HEK293 (cell line): Measurements from ENCODE around the gene UBE4B.

ENCODE experiments used
- CTCF ChIA-PET: fragments of 350-600 bp; formaldehyde crosslinking; extraction: SDS; loops from one replicate; lab custom pipeline; 2021; ENCODE audit warnings: antibody characterized with exemption; lab: Yijun Ruan, JAX
- POLR2A ChIA-PET: fragments of 300-600 bp; formaldehyde crosslinking; extraction: SDS; loops from one replicate; lab custom pipeline; 2020; ENCODE audit warnings: antibody characterized with exemption, inconsistent platforms; lab: Yijun Ruan, JAX
- H3K27ac ChIP-seq: fragments of 200-500 bp; sonication (Bioruptor generic); 2 replicates; pipeline ENCODE4 v1.5.1; 2014; ENCODE audit warnings: low read depth, low read length, control low read depth, inconsistent platforms; ENCODE audit errors: extremely low read depth
- H3K36me3 ChIP-seq, 2 experiments: fragments of 200-500 bp in 1 of 2; sonication (Bioruptor generic) in 1 of 2; 1 replicate in 1 of 2; 2 replicates in 1 of 2; pipeline ENCODE4 v1.5.1; 2014 to 2017; ENCODE audit warnings: inconsistent platforms in 2 of 2, low read length in 2 of 2; ENCODE audit not compliant: control insufficient read depth in 2 of 2, insufficient read depth in 1 of 2
- H3K4me1 ChIP-seq: fragments of 200-500 bp; sonication (Bioruptor generic); 2 replicates; pipeline ENCODE4 v1.5.1; 2014; ENCODE audit warnings: mild to moderate bottlenecking, low read length, inconsistent platforms; ENCODE audit not compliant: control insufficient read depth, insufficient read depth
- H3K4me3 ChIP-seq: 2 replicates; pipeline ENCODE4 v1.5.1; 2011; ENCODE audit warnings: low read depth, mild to moderate bottlenecking, control low read depth, low read length, moderate library complexity
- H3K9me3 ChIP-seq: fragments of 200-500 bp; sonication (Bioruptor generic); 2 replicates; pipeline ENCODE4 v1.5.1; 2014; ENCODE audit warnings: low read depth, low read length, inconsistent platforms; ENCODE audit not compliant: control insufficient read depth, insufficient read depth
- KLF1 ChIP-seq: fragments of 450-650 bp; formaldehyde crosslinking; IDR thresholded peaks from 2 replicates; pipeline ENCODE4 v1.5.1; 2016; ENCODE audit warnings: missing biosample characterization, missing genetic modification characterization
- KLF8 ChIP-seq: fragments of 450-650 bp; formaldehyde crosslinking; IDR thresholded peaks from 2 replicates; pipeline ENCODE4 v1.5.1; 2016; ENCODE audit warnings: missing biosample characterization, missing genetic modification characterization
- PRDM6 ChIP-seq: fragments of 450-650 bp; formaldehyde crosslinking; IDR thresholded peaks from 2 replicates; pipeline ENCODE4 v1.5.1; 2017; ENCODE audit warnings: missing biosample characterization, missing genetic modification characterization
- SP2 ChIP-seq: fragments of 450-650 bp; formaldehyde crosslinking; IDR thresholded peaks from 2 replicates; pipeline ENCODE4 v1.5.1; 2016; ENCODE audit warnings: missing biosample characterization, missing genetic modification characterization
- ZBTB17 ChIP-seq: fragments of 450-650 bp; formaldehyde crosslinking; IDR thresholded peaks from 2 replicates; pipeline ENCODE4 v1.5.1; 2016; ENCODE audit warnings: missing biosample characterization, missing genetic modification characterization
- ZBTB48 ChIP-seq: fragments of 450-650 bp; formaldehyde crosslinking; IDR thresholded peaks from 2 replicates; pipeline ENCODE4 v1.5.1; 2016; ENCODE audit warnings: missing biosample characterization, missing genetic modification characterization
- ZBTB8A ChIP-seq: fragments of 450-650 bp; formaldehyde crosslinking; IDR thresholded peaks from 2 replicates; pipeline ENCODE4 v1.5.1; 2016; ENCODE audit warnings: missing biosample characterization, missing genetic modification characterization
- ZNF174 ChIP-seq: fragments of 450-650 bp; formaldehyde crosslinking; IDR thresholded peaks from 2 replicates; pipeline ENCODE4 v1.5.0; 2017; ENCODE audit warnings: missing biosample characterization, mild to moderate bottlenecking, missing genetic modification characterization
- ZNF175 ChIP-seq: fragments of 450-650 bp; formaldehyde crosslinking; IDR thresholded peaks from 2 replicates; pipeline ENCODE4 v1.5.1; 2016; ENCODE audit warnings: missing biosample characterization, missing genetic modification characterization
- ZNF274 ChIP-seq, 2 experiments: fragments of 200-500 bp in 1 of 2; fragments of 450-650 bp in 1 of 2; sonication (Bioruptor generic) in 1 of 2; formaldehyde crosslinking in 1 of 2; IDR thresholded peaks; 2 replicates each; pipeline versions ENCODE4 v1.5.1 to v1.6.1; 2014 to 2016; ENCODE audit warnings: borderline replicate concordance in 1 of 2, inconsistent platforms in 1 of 2, low read length in 1 of 2, missing biosample characterization in 1 of 2, missing genetic modification characterization in 1 of 2
- ZNF324 ChIP-seq: fragments of 450-650 bp; formaldehyde crosslinking; IDR thresholded peaks from 2 replicates; pipeline ENCODE4 v1.5.1; 2016; ENCODE audit warnings: missing biosample characterization, missing genetic modification characterization
- ZNF366 ChIP-seq: fragments of 450-650 bp; formaldehyde crosslinking; conservative IDR thresholded peaks from 2 replicates; pipeline ENCODE4 v1.5.1; 2016; ENCODE audit warnings: missing biosample characterization, missing genetic modification characterization
- ZNF449 ChIP-seq: fragments of 450-650 bp; formaldehyde crosslinking; IDR thresholded peaks from 2 replicates; pipeline ENCODE4 v1.5.1; 2017; ENCODE audit warnings: missing biosample characterization, mild to moderate bottlenecking, missing genetic modification characterization, moderate library complexity
- ZNF521 ChIP-seq: fragments of 450-650 bp; formaldehyde crosslinking; IDR thresholded peaks from 2 replicates; pipeline ENCODE4 v1.5.1; 2017; ENCODE audit warnings: missing biosample characterization, mild to moderate bottlenecking, missing genetic modification characterization
- ZNF560 ChIP-seq: fragments of 450-650 bp; formaldehyde crosslinking; IDR thresholded peaks from 2 replicates; pipeline ENCODE4 v1.5.1; 2017; ENCODE audit warnings: missing biosample characterization, missing genetic modification characterization, borderline replicate concordance
- ZNF776 ChIP-seq: fragments of 450-650 bp; formaldehyde crosslinking; IDR thresholded peaks from 2 replicates; pipeline ENCODE4 v1.5.0; 2017; ENCODE audit warnings: missing biosample characterization, missing genetic modification characterization, borderline replicate concordance
- ZNF791 ChIP-seq: fragments of 450-650 bp; formaldehyde crosslinking; IDR thresholded peaks from 2 replicates; pipeline ENCODE4 v1.5.1; 2016; ENCODE audit warnings: missing biosample characterization, missing genetic modification characterization
- ZNF792 ChIP-seq: fragments of 450-650 bp; formaldehyde crosslinking; IDR thresholded peaks from 2 replicates; pipeline ENCODE4 v1.5.1; 2016; ENCODE audit warnings: missing biosample characterization, missing genetic modification characterization
- TF ChIP-seq, protein P1 (sequence below): fragments of 450-650 bp; formaldehyde crosslinking; IDR thresholded peaks from 2 replicates; pipeline ENCODE4 v1.5.1; 2016; ENCODE audit warnings: missing biosample characterization, missing genetic modification characterization, low read depth
- TF ChIP-seq, protein P2 (sequence below): fragments of 450-650 bp; formaldehyde crosslinking; IDR thresholded peaks from 2 replicates; pipeline ENCODE4 v1.5.1; 2016; ENCODE audit warnings: missing biosample characterization, missing genetic modification characterization
- TF ChIP-seq, protein P3 (sequence below): fragments of 450-650 bp; formaldehyde crosslinking; IDR thresholded peaks from 2 replicates; pipeline ENCODE4 v1.5.0; 2017; ENCODE audit warnings: missing biosample characterization, missing genetic modification characterization, borderline replicate concordance

Gene UBE4B

DNA sequence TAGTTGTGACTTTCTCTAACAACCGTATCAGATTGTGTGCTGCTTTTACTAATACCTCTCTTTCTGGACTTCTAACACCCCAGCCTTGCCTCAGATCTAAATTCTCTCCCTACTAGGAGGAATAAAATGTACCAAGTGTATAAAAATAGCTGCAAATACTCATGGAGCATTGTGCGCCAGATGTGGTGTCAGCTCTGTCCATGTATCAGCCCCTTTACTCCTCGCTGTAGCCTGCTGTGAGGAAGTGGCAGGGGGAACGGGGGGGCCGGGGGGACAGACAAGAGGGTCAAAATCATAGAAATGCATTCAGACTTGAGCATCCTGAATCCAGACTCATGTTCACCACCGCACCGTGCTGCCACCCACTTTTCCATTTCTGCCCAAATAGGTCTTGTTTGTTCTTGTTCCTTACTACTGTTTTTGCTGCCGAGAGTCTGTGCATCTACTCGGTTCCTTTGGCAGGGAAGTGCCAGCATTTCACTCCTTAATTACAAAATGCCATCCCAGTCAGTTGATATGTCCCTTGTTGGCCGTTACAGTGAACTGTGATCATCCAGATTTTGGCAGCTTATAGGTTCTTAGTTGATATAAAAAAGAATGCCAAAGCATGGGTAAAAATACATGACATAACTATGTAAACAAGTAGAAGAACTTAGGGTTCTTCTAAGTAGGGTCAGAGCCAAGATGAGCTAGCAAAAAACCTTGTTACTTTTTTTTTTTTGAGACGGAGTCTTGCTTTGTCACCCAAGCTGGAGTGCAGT lies 76.4 kb downstream of the UBE4B start:
- ChIA-PET POLR2A (no interaction called here), CTCF (no interaction called here)
- no peak overlapping the region for H3K27ac ChIP-seq
- H3K4me1 ChIP-seq = no peaks in the 10 kb centered on the region
- peaks cover 2 to 54% of the 10 kb centered on the region in 2 experiments for H3K36me3 ChIP-seq
- TF ChIP-seq ZNF776 (tag by site-specific recombination) (no peak), ZNF449 (no peak), ZBTB48 (no peak), ZNF324 (tag by site-specific recombination) (no peak), KLF8 (tag by site-specific recombination) (no peak), ZNF521 (tag by site-specific recombination) (no peak), ZBTB17 (tag by site-specific recombination) (no peak), ZNF174 (tag by site-specific recombination) (no peak), SP2 (tag by site-specific recombination) (no peak), ZNF560 (tag by site-specific recombination) (no peak)
- TF ChIP-seq, protein P1, sequence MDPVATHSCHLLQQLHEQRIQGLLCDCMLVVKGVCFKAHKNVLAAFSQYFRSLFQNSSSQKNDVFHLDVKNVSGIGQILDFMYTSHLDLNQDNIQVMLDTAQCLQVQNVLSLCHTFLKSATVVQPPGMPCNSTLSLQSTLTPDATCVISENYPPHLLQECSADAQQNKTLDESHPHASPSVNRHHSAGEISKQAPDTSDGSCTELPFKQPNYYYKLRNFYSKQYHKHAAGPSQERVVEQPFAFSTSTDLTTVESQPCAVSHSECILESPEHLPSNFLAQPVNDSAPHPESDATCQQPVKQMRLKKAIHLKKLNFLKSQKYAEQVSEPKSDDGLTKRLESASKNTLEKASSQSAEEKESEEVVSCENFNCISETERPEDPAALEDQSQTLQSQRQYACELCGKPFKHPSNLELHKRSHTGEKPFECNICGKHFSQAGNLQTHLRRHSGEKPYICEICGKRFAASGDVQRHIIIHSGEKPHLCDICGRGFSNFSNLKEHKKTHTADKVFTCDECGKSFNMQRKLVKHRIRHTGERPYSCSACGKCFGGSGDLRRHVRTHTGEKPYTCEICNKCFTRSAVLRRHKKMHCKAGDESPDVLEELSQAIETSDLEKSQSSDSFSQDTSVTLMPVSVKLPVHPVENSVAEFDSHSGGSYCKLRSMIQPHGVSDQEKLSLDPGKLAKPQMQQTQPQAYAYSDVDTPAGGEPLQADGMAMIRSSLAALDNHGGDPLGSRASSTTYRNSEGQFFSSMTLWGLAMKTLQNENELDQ = no peak
- TF ChIP-seq, protein P2, sequence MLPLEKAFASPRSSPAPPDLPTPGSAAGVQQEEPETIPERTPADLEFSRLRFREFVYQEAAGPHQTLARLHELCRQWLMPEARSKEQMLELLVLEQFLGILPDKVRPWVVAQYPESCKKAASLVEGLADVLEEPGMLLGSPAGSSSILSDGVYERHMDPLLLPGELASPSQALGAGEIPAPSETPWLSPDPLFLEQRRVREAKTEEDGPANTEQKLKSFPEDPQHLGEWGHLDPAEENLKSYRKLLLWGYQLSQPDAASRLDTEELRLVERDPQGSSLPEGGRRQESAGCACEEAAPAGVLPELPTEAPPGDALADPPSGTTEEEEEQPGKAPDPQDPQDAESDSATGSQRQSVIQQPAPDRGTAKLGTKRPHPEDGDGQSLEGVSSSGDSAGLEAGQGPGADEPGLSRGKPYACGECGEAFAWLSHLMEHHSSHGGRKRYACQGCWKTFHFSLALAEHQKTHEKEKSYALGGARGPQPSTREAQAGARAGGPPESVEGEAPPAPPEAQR (tag by site-specific recombination) = no peak
- TF ChIP-seq, protein P3, sequence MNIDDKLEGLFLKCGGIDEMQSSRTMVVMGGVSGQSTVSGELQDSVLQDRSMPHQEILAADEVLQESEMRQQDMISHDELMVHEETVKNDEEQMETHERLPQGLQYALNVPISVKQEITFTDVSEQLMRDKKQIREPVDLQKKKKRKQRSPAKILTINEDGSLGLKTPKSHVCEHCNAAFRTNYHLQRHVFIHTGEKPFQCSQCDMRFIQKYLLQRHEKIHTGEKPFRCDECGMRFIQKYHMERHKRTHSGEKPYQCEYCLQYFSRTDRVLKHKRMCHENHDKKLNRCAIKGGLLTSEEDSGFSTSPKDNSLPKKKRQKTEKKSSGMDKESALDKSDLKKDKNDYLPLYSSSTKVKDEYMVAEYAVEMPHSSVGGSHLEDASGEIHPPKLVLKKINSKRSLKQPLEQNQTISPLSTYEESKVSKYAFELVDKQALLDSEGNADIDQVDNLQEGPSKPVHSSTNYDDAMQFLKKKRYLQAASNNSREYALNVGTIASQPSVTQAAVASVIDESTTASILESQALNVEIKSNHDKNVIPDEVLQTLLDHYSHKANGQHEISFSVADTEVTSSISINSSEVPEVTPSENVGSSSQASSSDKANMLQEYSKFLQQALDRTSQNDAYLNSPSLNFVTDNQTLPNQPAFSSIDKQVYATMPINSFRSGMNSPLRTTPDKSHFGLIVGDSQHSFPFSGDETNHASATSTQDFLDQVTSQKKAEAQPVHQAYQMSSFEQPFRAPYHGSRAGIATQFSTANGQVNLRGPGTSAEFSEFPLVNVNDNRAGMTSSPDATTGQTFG = no peak
- no peaks in the 10 kb centered on the region for H3K9me3 ChIP-seq
- no peak overlapping the region for H3K4me3 ChIP-seq

DNA sequence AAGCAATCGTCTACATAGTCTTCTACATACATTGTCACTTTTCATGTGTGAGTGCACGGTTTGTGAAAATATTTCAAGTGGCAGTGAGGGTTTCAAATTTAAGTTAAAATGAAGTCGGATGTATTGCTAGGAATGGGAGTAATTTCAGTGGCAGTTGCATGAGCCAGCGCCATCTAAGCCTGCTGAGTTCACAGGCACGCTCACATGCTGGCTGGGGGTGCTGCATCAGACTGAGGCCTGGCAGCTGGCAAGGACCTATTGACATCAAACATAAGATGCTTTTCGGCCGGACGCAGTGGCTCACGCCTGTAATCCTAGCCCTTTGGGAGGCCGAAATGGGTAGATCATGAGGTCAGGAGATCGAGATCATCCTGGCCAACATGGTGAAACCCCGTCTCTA lies 80.7 kb downstream of the UBE4B start:
- CTCF ChIA-PET = interaction anchor here (0.7 kb wide), 1 partner anchor 163 kb away, joined by 4 read pairs; no protein-coding TSS in a partner anchor
- POLR2A ChIA-PET = no interaction called here
- H3K9me3 ChIP-seq = no peaks in the 10 kb centered on the region
- no peak overlapping the region for H3K4me3 ChIP-seq
- no peaks in the 10 kb centered on the region for H3K4me1 ChIP-seq
- H3K27ac ChIP-seq = no peak overlapping the region
- peaks cover 0 to 41% of the 10 kb centered on the region in 2 experiments; a peak in 1 of 3 replicates for H3K36me3 ChIP-seq
- TF ChIP-seq PRDM6 (no peak), ZNF366 (tag by site-specific recombination) (no peak), ZBTB8A (tag by site-specific recombination) (no peak), KLF8 (tag by site-specific recombination) (no peak), ZNF175 (tag by site-specific recombination) (no peak), KLF1 (no peak), ZNF792 (tag by site-specific recombination) (no peak), ZNF274 (IDR thresholded peaks at IDR 0.05; ENCODE audit: low read length) (no peak), ZNF274 (tag by site-specific recombination; IDR thresholded peaks at IDR 0.05; ENCODE audit: borderline replicate concordance) (no peak), ZNF791 (tag by site-specific recombination) (no peak)
